CD8-positive, alpha-beta memory T cell (primary cell): Measurements from ENCODE around the gene SOSTDC1. TPM values are rescaled to one million over a fixed set of nuclear protein-coding genes. Genes with fewer than 3 reads are reported as not detected.
"Not testable (repeated sequence)": the region's sequence is repeated elsewhere in the genome, so short reads cannot be mapped to it uniquely, and the experiment has no call there.

ENCODE experiments used
- CTCF ChIA-PET: fragments of 350-600 bp; sonication (Branson Sonifier 250); formaldehyde crosslinking; loops from one replicate; lab custom pipeline; 2021; ENCODE audit warnings: antibody characterized with exemption; lab: Charles Lee
- POLR2A ChIA-PET: fragments of 350-600 bp; sonication (Branson Sonifier 250); formaldehyde crosslinking; loops from one replicate; lab custom pipeline; 2021; ENCODE audit warnings: antibody characterized with exemption; lab: Charles Lee
- DNase-seq, 5 donors: peaks; one replicate each; pipeline versions ENCODE4 v3.0.0 to v3.0.0-alpha.2; 2020 to 2022; ENCODE audit warnings: mixed read lengths in 1 of 5
- H3K27ac ChIP-seq: one replicate; pipeline ENCODE4 v1.7.0; 2013; ENCODE audit warnings: low read depth, mild to moderate bottlenecking, low read length, moderate library complexity
- H3K27me3 ChIP-seq: 2 replicates; pipeline ENCODE4 v1.7.0; 2013; ENCODE audit warnings: low read length, mild to moderate bottlenecking; ENCODE audit not compliant: insufficient read depth, poor library complexity, severe bottlenecking
- H3K36me3 ChIP-seq: 2 replicates; pipeline ENCODE4 v1.7.0; 2013; ENCODE audit warnings: mild to moderate bottlenecking, low read length, moderate library complexity; ENCODE audit not compliant: insufficient read depth
- H3K4me1 ChIP-seq: 2 replicates; pipeline ENCODE4 v1.7.0; 2013; ENCODE audit warnings: mild to moderate bottlenecking, low read length, moderate library complexity; ENCODE audit not compliant: insufficient read depth
- H3K4me3 ChIP-seq: 2 replicates; pipeline ENCODE4 v1.7.0; 2013; ENCODE audit warnings: mild to moderate bottlenecking, low read length
- H3K9me3 ChIP-seq: 2 replicates; pipeline ENCODE4 v1.7.0; 2013; ENCODE audit warnings: mild to moderate bottlenecking, low read length
- H3K27ac Mint-ChIP-seq, 8 donors: one replicate each; pipeline ENCODE4 v1.8.0; 2020 to 2021; ENCODE audit warnings: mixed read lengths in 8 of 8, mild to moderate bottlenecking in 6 of 8, inconsistent platforms in 3 of 8, moderate library complexity in 3 of 8
- H3K27me3 Mint-ChIP-seq, 2 donors: one replicate each; pipeline ENCODE4 v1.8.0; 2020 to 2021; ENCODE audit warnings: mixed read lengths in 2 of 2, mild to moderate bottlenecking in 1 of 2, moderate library complexity in 1 of 2
- H3K36me3 Mint-ChIP-seq, 3 donors: one replicate each; pipeline ENCODE4 v1.8.0; 2020 to 2021; ENCODE audit warnings: mixed read lengths in 3 of 3, inconsistent platforms in 1 of 3, mild to moderate bottlenecking in 1 of 3
- H3K4me1 Mint-ChIP-seq, 3 donors: one replicate each; pipeline ENCODE4 v1.8.0; 2020 to 2021; ENCODE audit warnings: mixed read lengths in 3 of 3, inconsistent platforms in 1 of 3, mild to moderate bottlenecking in 1 of 3
- H3K4me3 Mint-ChIP-seq, 7 donors: one replicate each; pipeline ENCODE4 v1.8.0; 2020 to 2021; ENCODE audit warnings: mixed read lengths in 7 of 7, mild to moderate bottlenecking in 6 of 7, moderate library complexity in 4 of 7, inconsistent platforms in 2 of 7
- H3K9me3 Mint-ChIP-seq, 5 donors: one replicate each; pipeline ENCODE4 v1.8.0; 2020 to 2022; ENCODE audit warnings: mixed read lengths in 5 of 5, mild to moderate bottlenecking in 3 of 5, moderate library complexity in 2 of 5, inconsistent platforms in 1 of 5
- polyA plus RNA-seq: library from polyadenylated mRNA; unstranded; fragments of 300-500 nt; fragmentation: Illumina TruSeq; gene quantifications from one replicate; pipeline ENCODE4 v1.2.3, GENCODE V29; 2021
- total RNA-seq, 2 experiments: library from RNA; stranded (reverse); gene quantifications; one replicate each; pipeline ENCODE4 v1.2.3, GENCODE V29; 2021

Gene SOSTDC1
- total and polyA plus RNA-seq, 3 experiments from 2014 or later = not detected

DNA sequence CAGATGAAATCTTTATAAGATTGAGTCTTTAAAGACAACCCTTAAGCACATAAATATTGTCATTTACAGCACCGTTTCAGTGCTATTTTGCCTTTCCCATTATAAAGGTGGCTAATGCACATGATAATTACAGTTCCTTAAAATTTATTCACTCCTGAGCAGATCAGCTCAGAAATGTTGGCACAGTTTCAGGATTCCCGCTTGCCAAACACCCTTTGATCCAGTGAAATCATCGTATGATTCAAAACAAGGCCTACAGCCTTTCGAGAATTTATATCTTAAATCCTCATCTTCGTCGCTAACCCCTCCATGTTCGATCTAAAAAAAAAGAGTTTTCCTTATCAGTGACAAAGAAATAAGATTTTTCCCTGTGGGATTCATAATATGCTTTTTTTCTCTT, 14.1 kb upstream of the SOSTDC1 start:
- H3K27ac Mint-ChIP-seq = no peak overlapping the region
- Histone ChIP-seq H3K27ac (no peak overlapping the region), H3K4me3 (no peak overlapping the region), H3K4me1 (no peaks in the 10 kb centered on the region), H3K9me3 (no peaks in the 10 kb centered on the region), H3K36me3 (no peaks in the 10 kb centered on the region), H3K27me3 (no peaks in the 10 kb centered on the region)
- POLR2A ChIA-PET = no interaction called here
- no peaks in the 10 kb centered on the region for H3K36me3 Mint-ChIP-seq
- CTCF ChIA-PET = no interaction called here
- H3K4me1 Mint-ChIP-seq = no peaks in the 10 kb centered on the region
- no peaks in the 10 kb centered on the region for H3K9me3 Mint-ChIP-seq
- no peak overlapping the region for H3K4me3 Mint-ChIP-seq
- DNase-seq = no peak
- peaks cover 2 to 6% of the 10 kb centered on the region in 2 donors for H3K27me3 Mint-ChIP-seq

GRCh38 chr7:16479161-16479560, 13.6 kb upstream of the SOSTDC1 start:
- H3K9me3 Mint-ChIP-seq = no peaks in the 10 kb centered on the region
- H3K4me1 ChIP-seq = no peaks in the 10 kb centered on the region
- no peaks in the 10 kb centered on the region for H3K9me3 ChIP-seq
- no peak for DNase-seq
- no peak overlapping the region for H3K27ac ChIP-seq
- CTCF ChIA-PET = no interaction called here
- H3K27ac Mint-ChIP-seq = no peak overlapping the region
- POLR2A ChIA-PET = no interaction called here
- no peaks in the 10 kb centered on the region for H3K36me3 ChIP-seq
- H3K36me3 Mint-ChIP-seq = no peaks in the 10 kb centered on the region
- no peak overlapping the region for H3K4me3 Mint-ChIP-seq
- no peaks in the 10 kb centered on the region for H3K27me3 ChIP-seq
- H3K4me1 Mint-ChIP-seq = no peaks in the 10 kb centered on the region
- peaks cover 4 to 9% of the 10 kb centered on the region in 2 donors for H3K27me3 Mint-ChIP-seq
- no peak overlapping the region for H3K4me3 ChIP-seq

- Histone ChIP-seq H3K27me3 (no peaks in the 10 kb centered on the region), H3K27ac (no peak overlapping the region), H3K4me1 (no peaks in the 10 kb centered on the region), H3K4me3 (no peak overlapping the region), H3K9me3 (no peaks in the 10 kb centered on the region), H3K36me3 (no peaks in the 10 kb centered on the region)
- Mint-ChIP-seq H3K27me3 (peaks cover 4 to 18% of the 10 kb centered on the region in 2 donors), H3K9me3 (no peaks in the 10 kb centered on the region), H3K4me1 (no peaks in the 10 kb centered on the region), H3K27ac (no peak overlapping the region), H3K36me3 (no peaks in the 10 kb centered on the region), H3K4me3 (no peak overlapping the region)
- ChIA-PET POLR2A (no interaction called here), CTCF (no interaction called here)
- no peak for DNase-seq
These were observed 6.4 kb upstream of the SOSTDC1 start for GRCh38 chr7:16471933-16472332.

GRCh38 chr7:16463949-16464715, 1.4 kb downstream of the SOSTDC1 start:
- Histone ChIP-seq H3K4me3 (no peak overlapping the region), H3K27ac (no peak overlapping the region), H3K36me3 (no peaks in the 10 kb centered on the region), H3K9me3 (no peaks in the 10 kb centered on the region), H3K4me1 (no peaks in the 10 kb centered on the region), H3K27me3 (no peaks in the 10 kb centered on the region)
- DNase-seq = no peak
- no peaks in the 10 kb centered on the region for H3K36me3 Mint-ChIP-seq
- no peaks in the 10 kb centered on the region for H3K9me3 Mint-ChIP-seq
- H3K4me3 Mint-ChIP-seq = no peak overlapping the region
- H3K4me1 Mint-ChIP-seq = peaks cover 4 to 10% (median 6%) of the 10 kb centered on the region in 3 donors
- POLR2A ChIA-PET = no interaction called here
- no peak overlapping the region for H3K27ac Mint-ChIP-seq
- CTCF ChIA-PET = interaction anchor here (1.1 to 1.2 kb wide), 2 partner anchors 9 to 101 kb away, joined by 4 read pairs; no protein-coding TSS in a partner anchor
- peaks cover 11 to 41% of the 10 kb centered on the region in 2 donors for H3K27me3 Mint-ChIP-seq

DNA sequence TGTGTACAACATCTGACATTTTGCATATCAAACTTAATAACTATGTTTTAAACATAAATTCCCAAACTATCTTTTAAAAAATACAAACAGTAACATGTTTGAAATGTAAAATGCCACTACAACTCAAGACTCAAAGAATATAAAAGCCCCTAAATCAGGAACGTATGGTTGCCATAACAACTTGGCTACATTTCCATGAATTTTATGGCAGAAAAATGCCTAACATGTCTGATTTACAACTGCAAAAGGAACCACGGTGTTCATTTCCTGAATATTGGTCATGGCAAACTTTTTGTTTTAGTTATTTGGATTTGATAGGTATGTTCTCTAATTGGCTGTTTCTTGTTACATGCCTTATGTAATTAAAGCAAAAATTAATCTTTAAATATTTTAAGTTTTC, 2.0 kb downstream of the SOSTDC1 start:
- Mint-ChIP-seq H3K27me3 (peaks cover 9 to 40% of the 10 kb centered on the region in 2 donors), H3K4me1 (peaks cover 4 to 10% (median 6%) of the 10 kb centered on the region in 3 donors), H3K36me3 (no peaks in the 10 kb centered on the region), H3K4me3 (no peak overlapping the region), H3K27ac (no peak overlapping the region), H3K9me3 (no peaks in the 10 kb centered on the region)
- no peak overlapping the region for H3K27ac ChIP-seq
- H3K27me3 ChIP-seq = no peaks in the 10 kb centered on the region
- H3K4me1 ChIP-seq = no peaks in the 10 kb centered on the region
- DNase-seq = no peak
- no peaks in the 10 kb centered on the region for H3K9me3 ChIP-seq
- ChIA-PET CTCF (no interaction called here), POLR2A (no interaction called here)
- H3K36me3 ChIP-seq = no peaks in the 10 kb centered on the region
- no peak overlapping the region for H3K4me3 ChIP-seq

DNA sequence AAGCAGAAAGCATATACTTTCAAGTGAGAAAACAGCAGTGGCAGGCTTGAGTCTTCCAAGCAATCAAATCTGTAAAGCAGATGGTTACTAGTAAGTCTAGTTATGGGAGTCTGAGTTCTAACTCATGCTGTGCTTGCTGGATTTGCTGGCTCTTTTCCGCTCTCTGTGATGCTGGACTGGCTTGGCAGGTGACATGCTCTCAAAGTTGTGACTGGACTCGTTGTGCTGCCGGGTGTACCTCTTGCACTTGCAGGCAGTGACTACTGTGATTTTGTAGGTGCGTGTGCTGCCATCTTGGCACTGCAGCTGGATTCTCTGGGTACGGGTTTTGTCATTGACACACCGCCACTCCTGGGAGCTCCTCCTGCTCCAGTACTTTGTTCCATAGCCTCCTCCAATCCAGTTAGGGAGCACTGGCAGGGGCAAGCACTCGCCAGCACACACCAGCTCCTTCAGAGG, 3.1 kb downstream of the SOSTDC1 start:
- POLR2A ChIA-PET = no interaction called here
- no peaks in the 10 kb centered on the region for H3K9me3 ChIP-seq
- no peaks in the 10 kb centered on the region for H3K4me1 ChIP-seq
- no peak overlapping the region for H3K27ac ChIP-seq
- no peaks in the 10 kb centered on the region for H3K27me3 ChIP-seq
- H3K4me3 ChIP-seq = no peak overlapping the region
- Mint-ChIP-seq H3K4me3 (no peak overlapping the region), H3K27me3 (peaks cover 9 to 33% of the 10 kb centered on the region in 2 donors), H3K9me3 (no peaks in the 10 kb centered on the region), H3K4me1 (peaks cover 4 to 10% (median 6%) of the 10 kb centered on the region in 3 donors), H3K27ac (no peak overlapping the region), H3K36me3 (no peaks in the 10 kb centered on the region)
- H3K36me3 ChIP-seq = no peaks in the 10 kb centered on the region
- CTCF ChIA-PET = no interaction called here
- no peak for DNase-seq

GRCh38 chr7:16460789-16461493, 4.6 kb downstream of the SOSTDC1 start:
- no peaks in the 10 kb centered on the region for H3K9me3 ChIP-seq
- CTCF ChIA-PET = interaction anchor here (0.9 kb wide), 1 partner anchor 29 kb away, joined by 4 read pairs; no protein-coding TSS in a partner anchor
- H3K4me1 ChIP-seq = no peaks in the 10 kb centered on the region
- no peak for DNase-seq
- no peaks in the 10 kb centered on the region for H3K36me3 ChIP-seq
- Mint-ChIP-seq H3K4me3 (no peak overlapping the region), H3K27ac (no peak overlapping the region), H3K9me3 (no peaks in the 10 kb centered on the region), H3K4me1 (peaks cover 6 to 22% (median 13%) of the 10 kb centered on the region in 3 donors), H3K27me3 (peaks cover 6 to 24% of the 10 kb centered on the region in 2 donors), H3K36me3 (peaks cover 0 to 5% (median 0%) of the 10 kb centered on the region in 3 donors)
- no peak overlapping the region for H3K4me3 ChIP-seq
- POLR2A ChIA-PET = no interaction called here
- no peaks in the 10 kb centered on the region for H3K27me3 ChIP-seq
- no peak overlapping the region for H3K27ac ChIP-seq

GRCh38 chr7:16456303-16456702, 9.2 kb downstream of the SOSTDC1 start:
- CTCF ChIA-PET, H3K27me3 ChIP-seq, H3K4me1 ChIP-seq, H3K36me3 Mint-ChIP-seq, H3K27me3 Mint-ChIP-seq, H3K4me3 ChIP-seq, H3K36me3 ChIP-seq, DNase-seq, H3K4me3 Mint-ChIP-seq, H3K9me3 Mint-ChIP-seq, POLR2A ChIA-PET, H3K9me3 ChIP-seq, H3K27ac Mint-ChIP-seq, H3K27ac ChIP-seq: not testable (repeated sequence)
- peaks cover 13 to 30% (median 19%) of the 10 kb centered on the region in 3 donors for H3K4me1 Mint-ChIP-seq
